Ishikawa (cell line): Measurements from ENCODE around the gene COMMD6.

ENCODE experiments used
- EP300 ChIP-seq: IDR thresholded peaks from 2 replicates; pipeline ENCODE4 v1.6.1; 2012; ENCODE audit warnings: borderline replicate concordance
- REST ChIP-seq: IDR thresholded peaks from 2 replicates; pipeline ENCODE4 v1.6.1; 2012; ENCODE audit warnings: low read depth, mild to moderate bottlenecking
- USF1 ChIP-seq: IDR thresholded peaks from 2 replicates; pipeline ENCODE4 v1.6.1; 2012
- YY1 ChIP-seq: IDR thresholded peaks from 2 replicates; pipeline ENCODE4 v1.6.1; 2012; ENCODE audit warnings: low read depth
- ZBTB7A ChIP-seq: IDR thresholded peaks from 2 replicates; pipeline ENCODE4 v1.6.1; 2012; ENCODE audit warnings: low read depth

GRCh38 chr13:75506018-75506417, 31.6 kb downstream of the COMMD6 start:
- TF ChIP-seq EP300 (no peak), USF1 (no peak), REST (no peak), YY1 (no peak), ZBTB7A (no peak)
